ENCODE data around the gene MTUS2.

GRCh38 chr13:29548722-29549121 is 728.6 kb downstream of the MTUS2 start:
- no peak for TF ChIP-seq CTCF (IDR thresholded peaks at IDR 0.05; ENCODE audit: low read depth, low read length, missing input control)
- no peak for TF ChIP-seq MAX (IDR thresholded peaks at IDR 0.05)
- no peak for TF ChIP-seq JUND (IDR thresholded peaks at IDR 0.05)
